Pancreas (tissue), 10 donors: ENCODE results near the gene VANGL1. TPM values are rescaled to one million over a fixed set of nuclear protein-coding genes. Genes with fewer than 3 reads are reported as not detected.

Source experiments
- ATAC-seq, 4 donors: fragments of 200-7000 bp; cut with Tn5 transposase; one replicate each; pipeline versions ENCODE4 v1.8.0 to v1.9.1; 2020; ENCODE audit warnings: mild to moderate bottlenecking in 4 of 4, moderate library complexity in 4 of 4
- DNase-seq, 6 donors: peaks; one replicate each; pipeline ENCODE4 v3.0.0-alpha.2; 2020
- FAIRE-seq: peaks from 2 replicates; lab custom pipeline; 2012; peaks lifted over from hg19 to GRCh38; lab: Jason Lieb, UNC
- H3K27ac ChIP-seq, 4 donors: fragments of 200-600 bp; sonication (generic); 1 replicate in 3 of 4; 2 replicates in 1 of 4; pipeline versions ENCODE4 v1.5.0 to v1.8.0; 2020
- H3K27me3 ChIP-seq, 4 donors: fragments of 200-600 bp; one replicate each; pipeline ENCODE4 v1.8.0; 2021
- H3K36me3 ChIP-seq, 3 donors: fragments of 200-600 bp; sonication (generic) in 1 of 3; one replicate each; pipeline versions ENCODE4 v1.5.0 to v1.8.0; 2020 to 2021
- H3K4me1 ChIP-seq, 3 donors: fragments of 200-600 bp; one replicate each; pipeline ENCODE4 v1.8.0; 2021
- H3K4me3 ChIP-seq, 4 donors: fragments of 200-600 bp; sonication (generic) in 2 of 4; one replicate each; pipeline versions ENCODE4 v1.5.0 to v1.8.0; 2020 to 2021
- H3K9me3 ChIP-seq, 4 donors: fragments of 200-600 bp; one replicate each; pipeline ENCODE4 v1.8.0; 2021
- CTCF ChIP-seq, 4 donors: fragments of 200-600 bp; sonication (generic) in 3 of 4; IDR thresholded peaks; one replicate each; pipeline versions ENCODE4 v1.5.0 to v1.8.0; 2021; ENCODE audit warnings: antibody characterized with exemption in 4 of 4
- WGBS, 2 donors: extraction: QIAGEN DNeasy Blood & Tissue Kit; methylation state at CpG; one replicate each; pipeline ENCODE4 v1.1.7; 2013; 5-methylcytosine and 5-hydroxymethylcytosine counted together
- intact Hi-C, 3 donors: fragments of 100-400 bp; cut with DNase I; formaldehyde crosslinking; loops; one replicate each; pipeline versions ENCODE4 v1.11.1 to v1.14.2; 2022
- polyA plus RNA-seq, 2 donors: library from polyadenylated mRNA; stranded (reverse); fragments of 200-250 nt; gene quantifications; one replicate each; pipeline ENCODE4 v1.2.3, GENCODE V29; 2013
- total RNA-seq, 6 donors: library from RNA; stranded (reverse); fragmentation: NEBNext Ultra II Directional in 4 of 6; extraction: Animal tissue kit (Norgen Biotek cat#: 25700) in 4 of 6; gene quantifications; one replicate each; pipeline versions ENCODE4 v1.2.1 to v1.2.4, GENCODE V29; 2021 to 2023
- donor health status: healthy with polysubstance abuse.
- donor health status: DM: no; HTN: no; CAD: no; lungs with moderate emphysema.
- donor health status: DM: no; HTN: no; CAD: no.
- donor health status: control.
- donor health status: control.
- donor health status: Bipolar disorder and iron deficiency.
- donor health status: DM: yes; HTN: yes; CAD: no.
- donor health status: DM: no; HTN: no; CAD: no.
- donor health status: DM: no; HTN: no; CAD: no.
- donor health status: DM: yes; HTN: yes; CAD: no.

Gene VANGL1
- total and polyA plus RNA-seq, 8 donors = 1.2 to 9.0 (median 5.4) TPM

GRCh38 chr1:115725600-115725999 is 83.8 kb downstream of the VANGL1 start:
- Histone ChIP-seq H3K4me3 (no peak overlapping the region), H3K36me3 (no peaks in the 10 kb centered on the region), H3K27ac (no peak overlapping the region), H3K27me3 (no peaks in the 10 kb centered on the region), H3K9me3 (no peaks in the 10 kb centered on the region), H3K4me1 (no peaks in the 10 kb centered on the region)
- FAIRE-seq = no peak
- 79 to 84% methylated on average over 2 of the region's 2 CpGs for WGBS, 2 donors
- intact Hi-C loops = no loop called here
- TF ChIP-seq CTCF (IDR thresholded peaks at IDR 0.05) = no peak
- no peak for ATAC-seq
- no peak for DNase-seq

- 79 to 85% methylated on average over 3 of the region's 3 CpGs for WGBS, 2 donors
- no peaks in the 10 kb centered on the region for H3K4me1 ChIP-seq
- DNase-seq = no peak
- no peaks in the 10 kb centered on the region for H3K27me3 ChIP-seq
- intact Hi-C loops = no loop called here
- no peak overlapping the region for H3K4me3 ChIP-seq
- no peak for FAIRE-seq
- no peak for ATAC-seq
- H3K9me3 ChIP-seq = no peaks in the 10 kb centered on the region
- TF ChIP-seq CTCF (IDR thresholded peaks at IDR 0.05) = no peak
- H3K27ac ChIP-seq = no peak overlapping the region
- no peaks in the 10 kb centered on the region for H3K36me3 ChIP-seq
Observed at GRCh38 chr1:115726161-115726560, 84.4 kb downstream of the VANGL1 start.

GRCh38 chr1:115726570-115726969 is 84.8 kb downstream of the VANGL1 start:
- Histone ChIP-seq H3K36me3 (no peaks in the 10 kb centered on the region), H3K27ac (no peak overlapping the region), H3K27me3 (no peaks in the 10 kb centered on the region), H3K4me1 (no peaks in the 10 kb centered on the region), H3K9me3 (no peaks in the 10 kb centered on the region), H3K4me3 (no peak overlapping the region)
- intact Hi-C loops = no loop called here
- DNase-seq = no peak
- no peak for TF ChIP-seq CTCF (IDR thresholded peaks at IDR 0.05)
- no peak for ATAC-seq
- no peak for FAIRE-seq

GRCh38 chr1:115727706-115728249 is 86.0 kb downstream of the VANGL1 start:
- FAIRE-seq = no peak

More at GRCh38 chr1:115727706-115728249, 86.0 kb downstream of the VANGL1 start:
- no peak overlapping the region for H3K4me3 ChIP-seq
- ATAC-seq (peak in 3 of 4 donors; percentile 59 to 88 (median 88)), DNase-seq (peak in 1 of 6 donors; percentile 57)
- intact Hi-C loops = no loop called here
- H3K9me3 ChIP-seq = no peaks in the 10 kb centered on the region
- 76 to 78% methylated on average over 7 of the region's 7 CpGs for WGBS, 2 donors
- H3K4me1 ChIP-seq = no peaks in the 10 kb centered on the region
- no peak for TF ChIP-seq CTCF (IDR thresholded peaks at IDR 0.05)
- H3K27me3 ChIP-seq = no peaks in the 10 kb centered on the region
- peak overlapping the region in 1 of 4 donors; percentile 35 for H3K27ac ChIP-seq
- H3K36me3 ChIP-seq = no peaks in the 10 kb centered on the region
